SKM-1 treated with dmso at 0.1 percent for 144 hours (cell line): ENCODE results near the gene CYP3A5.
"Not testable (repeated sequence)": the region's sequence is repeated elsewhere in the genome, so short reads cannot be mapped to it uniquely, and the experiment has no call there.

Experiments used
- DNase-seq: peaks from one replicate; lab custom pipeline; 2025; ENCODE audit not compliant: unreplicated experiment; lab: John Stamatoyannopoulos, UW

Gene CYP3A5

DNA sequence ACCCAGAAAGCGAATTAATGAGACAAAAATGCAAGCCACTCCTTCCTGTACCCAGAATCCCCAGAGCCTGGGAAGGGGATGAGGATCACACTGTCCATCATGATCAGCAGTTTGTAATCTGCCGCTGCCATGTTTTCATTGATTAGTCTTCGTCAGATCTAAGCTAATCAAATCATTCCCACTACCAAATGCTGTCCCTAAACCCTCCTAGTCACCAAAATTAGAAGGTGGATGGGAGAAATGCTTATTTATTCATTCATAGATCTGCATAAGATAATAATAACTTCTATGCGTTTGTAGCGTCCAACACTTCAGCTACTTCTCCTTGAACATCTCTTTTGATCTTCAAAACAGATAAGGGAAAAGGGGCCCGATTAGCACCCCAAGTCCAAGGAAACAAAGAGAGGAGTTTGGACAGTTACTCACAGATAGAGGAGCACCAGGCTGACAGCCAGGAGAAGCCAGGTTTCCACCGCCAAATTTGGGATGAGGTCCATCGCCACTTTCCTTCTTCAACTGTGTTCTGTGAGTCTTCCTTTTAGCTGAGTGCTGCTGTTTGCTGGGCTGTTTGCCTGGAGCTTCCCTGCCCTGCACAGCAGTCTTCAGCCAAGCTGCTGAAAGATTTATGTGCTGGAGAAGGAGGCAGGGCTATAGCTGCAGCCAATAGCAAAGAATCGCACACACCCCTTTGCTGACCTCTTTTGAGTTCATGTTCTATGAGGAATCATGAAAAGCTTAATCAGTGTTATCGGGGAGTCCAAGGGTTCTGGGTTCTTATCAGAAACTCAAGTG, at the start of gene CYP3A5:
TSS of gene CYP3A5 (minus strand) at position 597 of the 792 bp plus-strand sequence. CDS start at position 497, 100 bp downstream.
- no peak for DNase-seq

DNA sequence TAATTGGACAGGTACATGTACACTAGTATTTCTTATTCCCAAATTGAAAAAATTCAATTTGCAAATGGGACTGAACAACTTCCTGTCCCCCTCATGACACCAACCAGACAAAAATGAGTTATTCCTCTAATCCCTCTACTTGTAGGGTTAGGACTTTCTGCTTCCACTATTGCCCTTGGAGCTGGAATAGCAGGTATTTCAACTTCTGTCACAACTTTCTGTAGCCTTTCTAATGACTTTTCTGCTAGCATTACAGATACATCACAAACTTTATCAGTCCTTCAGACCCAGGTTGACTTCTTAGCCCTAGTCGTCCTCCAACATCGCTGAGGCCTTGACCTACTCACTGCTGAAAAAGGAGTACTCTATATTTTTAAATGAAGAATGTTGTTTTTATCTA, 48.8 kb upstream of the CYP3A5 start:
- DNase-seq, result no peak

DNA sequence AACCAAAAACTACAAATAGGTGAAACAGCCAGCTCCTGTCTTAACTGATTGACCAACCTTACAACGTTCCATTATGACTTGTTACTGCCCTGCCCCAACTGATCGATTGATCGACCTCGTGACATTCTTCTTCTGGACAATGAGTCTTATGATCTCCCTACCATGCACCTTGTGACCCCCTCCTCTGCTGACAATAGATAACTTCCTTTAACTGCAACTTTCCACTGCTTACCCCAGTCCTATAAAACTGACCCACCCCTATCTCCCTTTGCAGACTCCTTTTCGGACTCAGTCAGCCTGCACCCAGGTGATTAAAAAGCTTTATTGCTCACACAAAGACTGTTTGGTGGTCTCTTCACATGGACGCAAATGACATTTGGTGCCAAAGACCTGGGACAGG, 43.4 kb upstream of the CYP3A5 start:
- not testable (repeated sequence) for DNase-seq

DNA sequence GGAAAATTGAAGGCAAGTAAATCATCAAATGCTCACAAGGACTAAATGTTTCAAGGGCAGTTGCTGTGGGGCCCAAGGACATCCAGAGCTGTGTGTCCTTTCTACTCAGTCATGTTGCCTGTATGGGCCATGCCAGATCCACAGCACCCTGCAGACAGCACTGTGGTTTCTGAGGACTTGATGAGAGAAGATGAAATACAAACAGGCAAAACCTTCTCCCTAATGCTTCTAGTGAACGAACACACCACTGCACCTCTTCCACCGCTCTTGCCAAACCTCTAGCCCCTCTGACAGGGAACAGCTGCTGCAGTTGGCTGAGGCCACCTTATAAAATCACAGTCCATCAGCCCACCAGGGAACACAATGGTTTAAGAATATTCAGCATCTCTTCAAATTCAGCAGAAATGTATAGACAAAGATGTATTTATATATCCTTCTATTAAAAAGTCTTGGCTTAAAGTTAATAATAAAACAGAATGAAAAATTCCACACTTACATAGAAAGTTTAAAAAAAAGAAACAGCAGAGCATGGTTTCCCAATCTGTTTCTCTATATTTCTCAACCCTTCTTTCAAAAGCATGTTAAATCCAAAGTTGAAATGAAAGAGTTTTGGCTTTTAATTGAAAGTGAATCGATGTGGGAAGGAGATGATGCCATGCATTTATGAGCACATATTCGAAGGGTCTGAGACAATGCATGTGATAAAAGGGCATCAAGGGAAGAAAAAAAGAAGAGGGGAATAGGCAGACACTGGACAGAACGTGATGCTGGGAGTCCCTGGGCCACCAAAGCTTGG, 41.2 kb upstream of the CYP3A5 start:
- no peak for DNase-seq

DNA sequence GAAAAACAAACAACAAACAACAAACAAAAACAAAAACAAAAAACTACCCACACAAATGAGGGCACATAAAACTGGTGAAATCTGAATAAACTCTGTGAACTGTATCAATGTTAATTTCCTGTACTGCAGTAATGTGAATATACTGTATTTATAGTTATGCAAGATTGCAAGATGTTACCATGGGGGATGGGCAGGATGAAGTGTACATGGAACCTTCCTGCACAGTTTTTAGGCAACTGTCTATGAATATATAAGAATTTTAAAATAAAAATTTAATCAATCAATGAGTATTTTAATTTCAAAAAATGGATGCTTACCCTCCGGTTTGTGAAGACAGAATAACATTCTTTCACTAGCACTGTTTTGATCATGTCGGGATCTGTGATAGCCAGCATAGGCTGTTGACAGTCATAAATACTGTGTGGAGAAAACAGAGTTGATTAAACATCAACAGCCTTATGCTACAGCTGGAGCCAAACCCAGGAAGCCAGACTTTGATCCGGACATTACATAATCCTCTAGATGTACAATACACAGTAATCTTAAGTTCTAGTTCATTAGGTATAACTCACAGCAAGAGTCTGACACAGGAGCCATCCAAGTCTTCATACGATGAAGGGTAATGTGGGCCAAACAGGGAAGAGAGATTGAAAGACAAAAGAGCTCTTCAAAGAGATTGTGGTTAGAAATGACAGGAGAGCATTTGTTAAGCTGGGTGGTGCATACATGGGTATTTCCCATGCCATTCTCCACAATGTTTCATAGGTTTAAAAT, 40.4 kb upstream of the CYP3A5 start:
- no peak for DNase-seq

DNA sequence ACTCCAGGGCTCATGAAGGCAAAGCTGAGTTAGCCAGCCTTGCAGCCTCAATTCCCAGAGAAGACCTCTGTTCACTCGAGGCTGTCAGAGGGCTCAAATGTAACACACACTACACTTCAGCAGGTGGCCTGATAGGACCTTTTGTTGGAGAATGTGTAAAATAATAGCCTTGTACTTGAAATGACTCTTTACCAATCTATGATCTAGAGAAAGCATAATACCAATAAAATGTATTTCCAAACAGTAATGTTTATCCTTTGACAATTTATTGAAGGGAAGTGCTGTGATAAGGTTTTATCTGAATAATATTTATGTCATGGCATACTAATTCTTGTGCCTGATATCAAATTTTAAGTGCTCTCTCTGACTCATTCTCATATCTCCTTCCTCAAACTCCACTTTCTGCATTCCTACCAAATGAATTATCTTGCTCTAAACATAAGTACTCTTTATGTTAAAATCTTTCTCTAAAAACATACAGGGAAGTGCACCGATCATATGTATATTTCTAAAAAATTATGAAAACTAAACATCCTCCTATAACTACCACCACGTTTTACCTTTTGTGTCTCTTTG, 34.3 kb upstream of the CYP3A5 start:
- DNase-seq, result no peak

DNA sequence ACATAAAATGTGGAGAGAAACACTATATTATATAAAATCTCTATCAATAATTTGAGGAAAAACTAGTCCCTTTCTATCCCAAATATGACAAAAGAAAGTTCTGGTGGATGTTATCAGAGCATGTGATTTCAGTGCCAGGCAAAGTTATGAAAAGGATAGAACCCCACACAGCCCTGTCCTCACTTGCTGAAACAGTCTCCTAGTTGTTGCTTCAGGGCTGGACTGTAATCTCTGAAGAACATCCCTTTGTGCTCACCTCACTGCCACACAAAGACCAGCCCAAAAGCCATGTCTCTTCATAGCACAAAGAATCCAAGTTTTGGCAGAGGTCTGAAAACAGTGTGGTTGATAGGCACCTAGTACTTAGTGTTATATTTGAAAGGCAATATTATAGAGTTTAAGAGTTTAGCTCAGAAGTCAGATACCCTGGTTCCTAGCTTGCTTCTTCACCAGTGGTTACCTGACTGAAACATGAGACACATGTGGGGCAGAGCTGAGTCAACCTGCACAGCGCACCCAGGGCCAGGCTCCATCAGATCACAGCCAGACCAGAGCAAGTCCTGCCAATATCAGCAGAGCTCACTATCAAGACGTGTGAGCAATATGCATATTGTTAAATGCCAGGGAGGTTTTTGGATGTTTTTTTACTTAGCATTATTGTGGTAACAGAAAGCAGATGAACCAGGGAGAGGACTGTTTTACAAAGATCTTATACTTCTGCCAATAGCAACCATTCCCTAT, 30.2 kb upstream of the CYP3A5 start:
- no peak for DNase-seq

DNA sequence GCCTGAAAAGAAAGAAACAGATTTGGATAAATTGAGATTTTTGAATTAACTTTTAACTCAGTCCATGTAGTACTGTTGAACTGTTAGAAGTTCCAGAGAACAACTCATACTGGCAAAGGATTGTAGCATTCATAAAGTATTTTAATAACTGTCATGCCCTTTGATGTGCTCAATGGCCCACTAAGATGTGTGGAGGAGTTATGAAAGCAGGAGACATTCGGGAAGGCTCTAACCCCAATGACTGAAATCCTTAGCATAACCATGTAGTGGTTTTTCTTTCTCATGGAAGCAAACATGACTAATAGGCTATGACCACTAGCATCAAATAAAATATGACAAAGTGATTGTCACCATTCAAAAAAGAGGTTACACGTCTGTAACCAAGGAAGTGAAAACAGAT, 29.5 kb upstream of the CYP3A5 start:
- DNase-seq, result no peak

DNA sequence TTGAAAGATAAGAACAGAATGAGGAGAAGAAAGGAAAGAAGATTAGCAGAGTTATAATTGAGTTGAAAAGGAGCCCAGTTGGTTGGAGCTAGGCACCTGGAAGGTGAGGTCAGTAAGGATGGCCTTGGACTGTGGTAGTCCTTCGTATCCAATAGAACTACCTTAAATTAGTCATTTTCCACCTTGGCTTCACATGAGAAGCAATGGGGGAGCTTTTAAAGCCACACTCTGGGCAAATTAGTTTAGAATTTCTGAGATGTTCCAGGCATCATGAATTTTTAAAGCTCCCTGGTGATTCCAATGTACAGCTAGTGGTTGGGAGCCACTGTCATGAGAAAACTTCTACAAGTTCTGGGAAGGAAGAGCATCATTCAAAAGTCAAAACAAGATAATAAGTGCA, 27.3 kb upstream of the CYP3A5 start:
- no peak for DNase-seq

DNA sequence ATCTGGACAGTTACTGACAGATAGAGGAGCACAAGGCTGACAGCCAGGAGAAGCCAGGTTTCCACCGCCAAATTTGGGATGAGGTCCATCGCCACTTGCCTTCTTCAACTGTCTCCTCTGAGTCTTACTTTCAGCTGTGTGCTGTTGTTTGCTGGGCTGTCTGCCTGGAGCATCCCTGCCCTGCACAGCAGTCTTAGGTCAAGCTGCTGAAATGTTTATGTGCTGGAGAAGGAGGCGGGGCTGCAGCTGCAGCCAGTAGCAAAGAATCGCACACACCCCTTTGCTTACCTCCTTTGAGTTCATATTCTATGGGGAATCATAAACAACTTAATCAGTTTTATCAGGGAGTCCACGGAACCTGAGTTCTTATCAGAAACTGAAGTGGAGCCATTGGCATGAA, 20.1 kb upstream of the CYP3A5 start:
- no peak for DNase-seq

DNA sequence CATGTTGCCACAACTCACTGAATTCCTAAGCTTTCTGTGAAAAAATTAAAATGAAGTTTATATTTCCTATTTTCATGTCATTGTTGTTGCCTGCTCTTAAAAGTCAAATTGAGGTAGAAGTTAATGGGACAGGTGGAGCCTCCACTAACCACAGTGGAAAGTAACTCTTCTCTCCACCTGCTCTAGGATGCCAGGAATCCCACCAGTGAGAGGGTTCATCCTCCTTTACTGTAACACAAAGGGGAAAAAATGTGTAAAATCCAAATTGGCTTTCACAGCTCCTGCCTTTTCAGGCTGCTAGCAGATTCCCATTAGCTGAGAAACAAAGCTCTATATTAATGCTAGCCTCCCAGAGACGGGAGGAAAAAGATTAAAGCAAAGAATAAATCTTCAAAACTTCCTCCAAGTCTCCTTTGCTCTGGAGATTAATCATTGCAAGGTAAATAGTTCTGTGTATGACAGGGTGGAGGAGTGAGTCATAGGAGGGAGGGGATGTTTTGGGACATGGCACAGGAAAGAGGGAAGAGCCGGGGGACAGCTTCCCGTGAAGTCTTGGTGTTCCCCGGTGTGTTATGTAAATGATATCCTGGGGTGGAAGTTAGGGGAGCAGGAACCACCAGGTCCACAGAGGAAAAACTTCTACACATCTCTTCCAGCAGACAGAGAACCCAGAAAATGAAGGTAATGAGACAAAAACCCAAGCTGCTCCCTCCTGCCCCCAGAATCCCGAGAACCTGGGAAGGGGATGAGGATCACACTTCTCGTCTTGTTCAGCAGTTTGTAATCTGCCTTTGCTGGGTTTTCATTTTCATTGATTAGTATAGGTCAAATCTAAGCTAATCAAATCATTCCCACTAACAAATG, 19.3 kb upstream of the CYP3A5 start:
- DNase-seq, result not testable (repeated sequence)

DNA sequence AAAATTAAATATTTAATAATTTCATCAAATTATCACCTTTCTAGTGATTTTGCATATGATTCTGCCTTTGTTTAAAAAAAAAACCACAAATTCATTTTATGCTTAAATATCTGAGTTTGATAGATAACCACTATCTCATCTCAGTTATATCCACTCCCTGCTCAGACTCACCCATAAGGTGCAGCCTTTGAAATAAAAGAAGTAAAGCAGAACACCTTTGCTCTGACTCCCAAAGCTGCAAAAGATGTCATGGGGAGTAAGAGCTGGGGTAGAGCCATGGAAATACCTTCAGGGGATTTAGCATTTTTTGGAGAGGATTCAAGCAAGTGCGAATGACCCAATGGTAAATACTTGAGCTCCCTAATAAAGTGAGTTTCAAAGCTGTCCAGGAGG, 15.1 kb upstream of the CYP3A5 start:
- no peak for DNase-seq

DNA sequence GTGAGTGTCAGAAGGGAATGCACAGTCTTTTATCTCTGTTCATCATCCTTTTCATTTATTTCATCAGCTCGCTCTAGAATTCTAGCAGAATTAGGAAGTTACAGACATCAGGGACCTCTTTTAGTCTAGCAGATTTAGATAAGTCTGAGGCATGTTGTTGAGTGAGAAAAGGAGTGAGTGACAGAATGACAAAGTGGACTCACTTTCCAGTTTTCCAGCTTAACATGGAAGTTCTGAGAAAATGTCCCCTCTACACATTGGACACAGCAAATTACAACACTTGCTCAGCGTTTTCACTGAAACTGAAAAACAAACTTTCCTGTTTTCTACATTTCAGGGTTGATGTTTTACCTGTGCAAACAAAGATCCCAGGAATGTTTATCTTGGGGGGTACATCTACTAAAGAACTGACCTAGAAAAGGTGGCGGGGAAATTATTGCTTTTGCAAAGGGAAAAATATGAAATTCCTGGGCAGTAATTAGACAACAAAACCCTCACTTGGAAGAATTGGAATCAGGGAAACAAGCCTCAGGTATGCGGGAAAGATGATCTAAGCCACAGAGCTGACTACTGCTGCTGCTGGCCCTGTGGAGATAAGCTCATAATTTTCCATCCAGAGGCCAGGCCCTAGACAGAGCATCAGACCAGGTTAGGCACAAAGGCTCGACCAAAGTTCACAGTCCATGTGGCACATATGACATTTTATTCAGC, 14.6 kb upstream of the CYP3A5 start:
- no peak for DNase-seq

DNA sequence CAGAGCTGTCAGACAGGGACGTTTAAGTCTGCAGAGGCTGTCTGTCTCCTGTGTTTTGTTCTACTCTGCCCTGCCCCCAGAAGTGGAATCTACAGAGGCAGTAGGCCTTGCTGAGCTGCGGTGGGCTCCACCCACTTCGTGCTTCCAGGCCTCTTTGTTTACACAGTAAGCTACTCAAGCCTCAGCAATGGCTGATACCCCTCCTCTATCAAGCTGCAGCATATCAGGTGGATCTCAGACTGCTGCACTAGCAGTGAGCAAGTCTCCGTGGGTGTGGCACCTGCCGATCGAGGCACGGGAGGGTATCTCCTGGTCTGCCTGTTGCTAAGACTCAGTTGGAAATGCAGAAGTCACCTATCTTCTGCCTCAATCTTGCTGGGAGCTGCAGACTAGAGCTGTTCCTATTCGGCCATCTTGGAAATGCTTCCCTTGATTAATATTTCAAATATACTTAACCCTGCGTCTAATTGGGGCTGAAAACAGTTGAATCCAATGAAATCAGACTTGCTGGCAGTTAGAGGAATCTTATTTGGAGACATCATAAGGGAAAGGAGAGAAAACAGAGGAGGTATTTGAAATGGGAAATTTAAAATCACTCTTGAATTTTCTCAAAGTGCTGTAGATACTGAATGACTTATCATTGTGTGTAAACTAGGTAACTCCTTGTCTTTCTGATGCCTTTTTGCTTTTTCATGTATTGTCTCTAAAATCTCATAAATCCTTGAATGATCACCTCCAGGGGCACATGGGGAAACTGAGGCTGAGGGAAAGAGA, 13.8 kb upstream of the CYP3A5 start:
- no peak for DNase-seq

DNA sequence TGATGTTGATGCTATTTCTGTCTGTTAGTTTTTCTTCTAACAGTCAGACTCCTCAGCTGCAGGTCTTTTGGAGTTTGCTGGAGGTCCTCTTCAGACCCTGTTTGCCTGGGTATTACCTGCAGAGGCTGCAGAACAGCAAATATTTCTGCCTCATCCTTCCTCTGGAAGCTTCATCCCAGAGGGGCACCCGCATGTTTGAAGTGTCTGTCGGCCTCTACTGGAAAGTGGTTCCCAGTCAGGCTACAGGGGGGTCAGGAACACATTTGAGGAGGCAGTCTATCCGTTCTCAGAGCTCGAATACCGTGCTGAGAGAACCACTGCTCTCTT, 13.3 kb upstream of the CYP3A5 start:
- no peak for DNase-seq

DNA sequence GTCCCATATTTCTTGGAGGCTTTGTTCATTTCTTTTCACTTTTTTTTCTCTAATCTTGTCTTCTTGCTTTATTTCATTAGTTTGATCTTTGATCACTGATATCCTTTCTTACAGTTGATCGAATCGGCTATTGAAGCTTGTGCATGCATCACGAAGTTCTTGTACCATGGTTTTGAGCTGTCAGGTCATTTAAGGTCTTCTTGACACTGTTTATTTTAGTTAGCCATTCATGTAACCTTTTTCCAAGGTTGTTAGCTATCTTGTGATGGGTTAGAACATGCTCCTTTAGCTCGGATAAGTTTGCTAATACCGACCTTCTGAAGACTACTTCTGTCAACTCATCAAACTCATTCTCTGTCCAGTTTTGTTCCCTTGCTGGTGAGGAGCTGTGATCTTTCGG, 12.8 kb upstream of the CYP3A5 start:
- not testable (repeated sequence) for DNase-seq

DNA sequence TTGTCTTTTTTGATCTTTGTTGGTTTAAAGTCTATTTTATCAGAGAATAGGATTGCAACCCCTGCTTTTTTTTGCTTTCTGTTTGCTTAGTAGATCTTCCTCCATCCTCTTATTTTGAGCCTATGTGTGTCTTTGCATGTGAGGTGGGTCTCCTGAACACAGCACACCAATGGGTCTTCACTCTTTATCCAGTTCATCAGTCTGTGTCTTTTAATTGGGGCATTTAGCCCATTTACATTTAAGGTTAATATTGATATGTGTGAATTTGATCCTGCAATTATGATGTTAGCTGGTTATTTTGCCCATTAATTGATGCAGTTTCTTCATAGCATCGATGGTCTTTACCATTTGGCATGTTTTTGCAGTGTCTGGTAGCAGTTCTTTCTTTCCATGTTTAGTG, 11.9 kb upstream of the CYP3A5 start:
- not testable (repeated sequence) for DNase-seq

DNA sequence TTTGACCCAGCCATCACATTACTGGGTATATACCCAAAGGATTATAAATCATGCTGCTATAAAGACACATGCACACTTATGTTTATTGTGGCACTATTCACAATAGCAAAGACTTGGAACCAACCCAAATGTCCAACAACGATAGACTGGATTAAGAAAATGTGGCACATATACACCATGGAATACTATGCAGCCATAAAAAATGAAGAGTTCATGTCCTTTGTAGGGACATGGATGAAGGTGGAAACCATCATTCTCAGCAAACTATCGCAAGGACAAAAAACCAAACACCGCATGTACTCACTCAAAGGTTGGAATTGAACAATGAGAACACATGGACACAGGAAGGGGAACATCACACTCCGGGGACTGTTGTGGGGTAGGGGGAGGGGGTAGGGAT, 11.1 kb upstream of the CYP3A5 start:
- DNase-seq, result not testable (repeated sequence)
